Endothelial cell of hepatic sinusoid (primary cell): ENCODE data around the gene VAMP3.

Experiments
- in situ Hi-C: cut with HindIII; loops from 2 replicates; pipeline ENCODE4 v1.10.0; 2017; ENCODE audit warnings: low sequenced_read_pairs

The VAMP3 gene

DNA sequence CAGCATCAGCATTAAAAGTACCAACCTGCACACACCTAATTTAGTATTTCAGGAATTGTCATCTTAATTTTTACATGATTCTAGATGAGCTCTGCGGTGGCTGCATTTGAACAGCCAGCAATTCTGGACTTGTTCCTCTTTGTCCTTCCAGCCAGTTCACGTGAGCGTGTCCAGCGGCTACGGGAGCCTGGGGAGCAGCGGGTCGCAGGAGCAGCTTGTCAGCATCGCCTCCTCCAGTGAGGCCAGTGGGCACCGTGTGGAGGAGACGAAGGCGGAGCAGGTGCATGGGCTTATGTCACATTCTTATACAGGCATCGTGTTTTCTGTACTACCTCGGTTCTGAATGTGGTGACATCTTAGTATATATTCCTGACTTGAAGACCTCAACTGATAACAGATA lies 38.6 kb downstream of the VAMP3 start:
- in situ Hi-C loops: no loop called here

DNA sequence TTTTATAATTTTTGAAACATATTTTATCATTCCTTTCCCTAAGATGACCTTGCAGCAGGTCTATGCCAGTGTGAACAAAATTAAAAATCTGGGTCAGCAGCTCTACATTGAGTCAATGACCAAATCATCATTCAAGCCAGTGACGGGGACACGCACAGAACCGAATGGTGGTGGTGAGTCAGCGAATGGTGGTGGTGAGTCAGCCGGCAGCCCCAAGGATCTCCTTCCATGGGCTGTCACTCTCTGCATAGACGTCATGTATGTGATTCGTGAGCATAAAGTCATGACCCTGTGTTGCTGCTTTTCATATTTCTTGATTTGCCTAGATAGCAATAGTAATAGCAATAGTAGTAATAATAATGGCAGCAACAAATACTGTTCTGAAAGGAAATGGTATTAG lies 39.3 kb downstream of the VAMP3 start:
- in situ Hi-C loops: no loop called here

- in situ Hi-C loops: no loop called here
Measured at GRCh38 chr1:7811476-7811875, 40.4 kb downstream of the VAMP3 start.

DNA sequence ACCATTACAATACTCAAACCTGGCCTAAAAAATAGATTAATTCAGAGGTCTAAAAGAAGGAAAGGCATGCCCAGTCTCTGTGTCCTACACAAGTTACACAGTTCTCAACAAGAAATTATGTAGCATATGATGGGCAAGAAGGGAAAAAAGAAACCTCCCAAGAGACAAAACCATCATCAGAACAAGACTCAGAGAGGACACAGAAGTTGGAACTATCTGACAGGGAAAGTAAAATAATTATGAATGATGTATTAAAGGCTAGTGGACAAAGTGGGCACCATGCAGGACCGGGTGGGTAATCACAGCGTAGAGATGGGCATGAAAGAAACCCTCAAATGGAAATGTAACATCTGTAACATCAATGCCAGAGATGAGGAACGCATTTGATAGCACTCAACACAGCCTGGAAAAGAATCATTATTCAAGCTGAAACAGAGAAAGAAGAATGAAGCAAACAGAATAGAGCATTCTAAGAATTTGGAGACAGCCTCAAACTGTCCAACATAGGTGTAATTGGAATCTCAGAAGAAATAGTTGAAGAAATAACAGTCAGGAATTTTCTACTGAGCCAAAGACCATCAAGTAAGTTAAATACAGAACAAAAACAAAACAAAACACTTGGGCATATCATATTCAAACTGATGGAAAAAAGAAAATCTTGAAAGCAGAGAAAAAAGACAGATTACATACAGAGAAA lies 42.7 kb downstream of the VAMP3 start:
- in situ Hi-C loops: no loop called here

DNA sequence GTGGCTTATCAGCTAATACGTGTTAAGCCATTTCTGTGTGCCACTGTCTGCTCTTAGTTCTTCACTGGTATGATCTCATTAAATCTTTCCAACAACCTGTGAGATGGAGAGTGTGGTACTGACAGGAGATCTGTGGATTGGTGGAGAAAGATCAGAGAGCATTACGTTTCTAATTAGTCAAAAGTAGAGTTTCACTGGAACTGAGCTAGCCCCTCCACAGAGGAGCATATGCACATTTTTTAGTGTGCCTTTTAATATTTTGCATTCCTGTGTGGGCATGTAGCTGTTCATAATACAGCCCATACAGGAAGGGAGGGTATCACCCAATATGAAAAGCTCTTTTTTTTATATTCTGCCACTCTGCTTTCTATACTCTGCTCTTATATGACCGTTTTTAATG lies 50.2 kb downstream of the VAMP3 start:
- in situ Hi-C loops: no loop called here

GRCh38 chr1:7824701-7825100 lies 53.6 kb downstream of the VAMP3 start:
- in situ Hi-C loops: no loop called here

GRCh38 chr1:7826363-7826762 lies 55.3 kb downstream of the VAMP3 start:
- in situ Hi-C loops: no loop called here

DNA sequence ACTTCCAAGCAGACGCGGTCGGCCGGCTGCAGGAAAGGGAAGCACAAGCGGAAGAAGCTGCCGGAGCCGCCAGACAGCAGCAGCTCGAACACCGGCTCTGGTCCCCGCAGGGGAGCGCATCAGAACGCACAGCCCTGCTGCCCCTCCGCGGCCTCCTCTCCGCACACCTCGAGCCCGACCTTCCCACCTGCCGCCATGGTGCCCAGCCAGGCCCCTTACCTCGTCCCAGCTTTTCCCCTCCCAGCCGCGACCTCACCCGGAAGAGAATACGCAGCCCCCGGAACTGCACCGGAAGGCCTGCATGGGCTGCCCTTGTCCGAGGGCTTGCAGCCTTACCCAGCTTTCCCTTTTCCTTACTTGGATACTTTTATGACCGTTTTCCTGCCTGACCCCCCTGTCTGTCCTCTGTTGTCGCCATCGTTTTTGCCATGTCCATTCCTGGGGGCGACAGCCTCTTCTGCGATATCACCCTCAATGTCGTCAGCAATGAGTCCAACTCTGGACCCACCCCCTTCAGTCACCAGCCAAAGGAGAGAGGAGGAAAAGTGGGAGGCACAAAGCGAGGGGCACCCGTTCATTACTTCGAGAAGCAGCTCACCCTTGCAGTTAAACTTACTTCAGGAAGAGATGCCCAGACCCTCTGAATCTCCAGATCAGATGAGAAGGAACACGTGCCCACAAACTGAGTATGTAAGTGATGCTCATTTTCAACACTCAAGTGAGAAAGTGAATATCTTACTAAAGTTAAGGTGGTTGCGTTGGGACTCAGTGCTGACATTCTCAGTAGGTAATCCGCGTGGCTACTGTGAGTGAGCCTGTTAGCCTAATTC lies 56.2 kb downstream of the VAMP3 start:
- in situ Hi-C loops: no loop called here
